Ovary (tissue), 9 donors: ENCODE measurements around the gene ST7L. TPM values are rescaled to one million over a fixed set of nuclear protein-coding genes. Genes with fewer than 3 reads are reported as not detected.
A peak's percentile ranks its signal among the peaks of the same experiment; 100 is the strongest.

ENCODE experiments used
- DNase-seq, 5 donors: peaks; one replicate each; pipeline ENCODE4 v3.0.0-alpha.2; 2019 to 2020
- H3K27ac ChIP-seq, 2 donors: fragments of 200-600 bp; one replicate each; pipeline versions ENCODE4 v1.5.1 to v1.8.0; 2019 to 2022
- H3K27me3 ChIP-seq: fragments of 200-600 bp; one replicate; pipeline ENCODE4 v1.8.0; 2022
- H3K36me3 ChIP-seq: fragments of 200-600 bp; sonication (generic); one replicate; pipeline ENCODE4 v1.5.1; 2019
- H3K4me1 ChIP-seq: one replicate; pipeline ENCODE4 v1.8.1; 2013; ENCODE audit warnings: mild to moderate bottlenecking, moderate library complexity; ENCODE audit not compliant: insufficient read depth
- H3K4me3 ChIP-seq: fragments of 200-600 bp; sonication (generic); one replicate; pipeline ENCODE4 v1.5.1; 2017
- H3K9me3 ChIP-seq, 2 donors: fragments of 200-600 bp in 1 of 2; sonication (generic) in 1 of 2; one replicate each; pipeline versions ENCODE4 v1.5.1 to v1.8.1; 2013 to 2019; ENCODE audit warnings: mild to moderate bottlenecking in 1 of 2, moderate library complexity in 1 of 2
- EP300 ChIP-seq: sonication (generic); formaldehyde crosslinking; IDR thresholded peaks from one replicate; pipeline ENCODE4 v1.6.1; 2017; ENCODE audit warnings: antibody characterized with exemption
- POLR2A ChIP-seq: fragments of 450-650 bp; IDR thresholded peaks from one replicate; pipeline ENCODE4 v1.6.1; 2017; ENCODE audit warnings: antibody characterized with exemption, mild to moderate bottlenecking, moderate library complexity
- WGBS, 3 donors: extraction: QIAGEN DNeasy Blood & Tissue Kit in 1 of 3; methylation state at CpG; one replicate each; pipeline versions ENCODE4 v1.1.5 to v1.1.7; 2013 to 2017; 5-methylcytosine and 5-hydroxymethylcytosine counted together
- intact Hi-C, 4 donors: fragments of 100-400 bp; cut with DNase I; formaldehyde crosslinking; loops; one replicate each; pipeline versions ENCODE4 v1.11.0 to v1.15.1; 2022 to 2023
- polyA plus RNA-seq, 2 donors: library from polyadenylated mRNA; stranded (reverse); fragments of 200-250 nt in 1 of 2; fragments of 350-450 nt in 1 of 2; fragmentation: Illumina TruSeq in 1 of 2; extraction: RNeasy Lipid Tissue Mini Kit (QIAGEN cat#74804) in 1 of 2; gene quantifications; one replicate each; pipeline ENCODE4 v1.2.3, GENCODE V29; 2013 to 2014
- total RNA-seq, 7 donors: library from RNA; depleted of rRNA in 2 of 7; stranded (reverse); fragments of >200 nt in 2 of 7; fragmentation: NEBNext Ultra II Directional in 3 of 7; extraction: Animal tissue kit (Norgen Biotek cat#: 25700) in 3 of 7; gene quantifications; one replicate each; pipeline versions ENCODE4 v1.1.0 to v1.2.4, GENCODE V29; 2016 to 2023
- TF ChIP-seq, protein P1 (sequence below), 3 donors: fragments of 450-650 bp in 2 of 3; fragments of 200-600 bp in 1 of 3; IDR thresholded peaks; one replicate each; pipeline versions ENCODE4 v1.5.1 to v1.8.0; 2016 to 2022; ENCODE audit warnings: antibody characterized with exemption in 3 of 3, mild to moderate bottlenecking in 1 of 3
- donor health status: DM: no; HTN: no; CAD: no; lungs with moderate emphysema.
- donor health status: DM: no; HTN: no; CAD: no.
- donor health status: Bipolar disorder and iron deficiency.
- donor health status: DM: yes; HTN: yes; CAD: no.
- donor health status: DM: no; HTN: no; CAD: no.
- donor health status: DM: yes; HTN: yes; CAD: no.

The ST7L gene
- total and polyA plus RNA-seq, 9 donors = 12.5 to 32.0 (median 22.3) TPM

DNA sequence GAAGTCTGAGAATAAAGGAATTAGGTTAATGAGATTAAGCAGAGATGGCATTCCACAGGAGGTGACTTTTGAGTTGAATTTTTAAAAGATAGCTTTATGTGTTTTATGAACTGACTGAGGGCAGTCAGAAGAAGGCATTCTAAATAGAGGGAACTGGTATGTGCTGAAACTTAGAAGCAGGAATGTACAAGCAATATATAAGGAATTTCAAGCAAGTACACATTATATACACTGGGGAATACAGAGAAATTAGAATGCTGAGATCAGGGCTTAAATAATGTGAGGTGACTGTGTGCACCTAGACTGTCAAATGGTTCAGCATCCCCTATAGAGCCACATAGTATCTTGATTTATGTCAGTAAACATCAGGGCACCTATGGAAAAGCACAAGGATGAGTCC is 90.9 kb downstream of the ST7L start:
- no peak overlapping the region for H3K27ac ChIP-seq
- H3K4me1 ChIP-seq = peaks cover 2% of the 10 kb centered on the region
- intact Hi-C loops = no loop called here
- TF ChIP-seq EP300 (no peak), POLR2A (no peak)
- TF ChIP-seq, protein P1, sequence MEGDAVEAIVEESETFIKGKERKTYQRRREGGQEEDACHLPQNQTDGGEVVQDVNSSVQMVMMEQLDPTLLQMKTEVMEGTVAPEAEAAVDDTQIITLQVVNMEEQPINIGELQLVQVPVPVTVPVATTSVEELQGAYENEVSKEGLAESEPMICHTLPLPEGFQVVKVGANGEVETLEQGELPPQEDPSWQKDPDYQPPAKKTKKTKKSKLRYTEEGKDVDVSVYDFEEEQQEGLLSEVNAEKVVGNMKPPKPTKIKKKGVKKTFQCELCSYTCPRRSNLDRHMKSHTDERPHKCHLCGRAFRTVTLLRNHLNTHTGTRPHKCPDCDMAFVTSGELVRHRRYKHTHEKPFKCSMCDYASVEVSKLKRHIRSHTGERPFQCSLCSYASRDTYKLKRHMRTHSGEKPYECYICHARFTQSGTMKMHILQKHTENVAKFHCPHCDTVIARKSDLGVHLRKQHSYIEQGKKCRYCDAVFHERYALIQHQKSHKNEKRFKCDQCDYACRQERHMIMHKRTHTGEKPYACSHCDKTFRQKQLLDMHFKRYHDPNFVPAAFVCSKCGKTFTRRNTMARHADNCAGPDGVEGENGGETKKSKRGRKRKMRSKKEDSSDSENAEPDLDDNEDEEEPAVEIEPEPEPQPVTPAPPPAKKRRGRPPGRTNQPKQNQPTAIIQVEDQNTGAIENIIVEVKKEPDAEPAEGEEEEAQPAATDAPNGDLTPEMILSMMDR (IDR thresholded peaks at IDR 0.05) = no peak
- no peaks in the 10 kb centered on the region for H3K36me3 ChIP-seq
- H3K4me3 ChIP-seq = no peak overlapping the region
- DNase-seq = no peak
- H3K27me3 ChIP-seq = no peaks in the 10 kb centered on the region
- no peaks in the 10 kb centered on the region for H3K9me3 ChIP-seq

DNA sequence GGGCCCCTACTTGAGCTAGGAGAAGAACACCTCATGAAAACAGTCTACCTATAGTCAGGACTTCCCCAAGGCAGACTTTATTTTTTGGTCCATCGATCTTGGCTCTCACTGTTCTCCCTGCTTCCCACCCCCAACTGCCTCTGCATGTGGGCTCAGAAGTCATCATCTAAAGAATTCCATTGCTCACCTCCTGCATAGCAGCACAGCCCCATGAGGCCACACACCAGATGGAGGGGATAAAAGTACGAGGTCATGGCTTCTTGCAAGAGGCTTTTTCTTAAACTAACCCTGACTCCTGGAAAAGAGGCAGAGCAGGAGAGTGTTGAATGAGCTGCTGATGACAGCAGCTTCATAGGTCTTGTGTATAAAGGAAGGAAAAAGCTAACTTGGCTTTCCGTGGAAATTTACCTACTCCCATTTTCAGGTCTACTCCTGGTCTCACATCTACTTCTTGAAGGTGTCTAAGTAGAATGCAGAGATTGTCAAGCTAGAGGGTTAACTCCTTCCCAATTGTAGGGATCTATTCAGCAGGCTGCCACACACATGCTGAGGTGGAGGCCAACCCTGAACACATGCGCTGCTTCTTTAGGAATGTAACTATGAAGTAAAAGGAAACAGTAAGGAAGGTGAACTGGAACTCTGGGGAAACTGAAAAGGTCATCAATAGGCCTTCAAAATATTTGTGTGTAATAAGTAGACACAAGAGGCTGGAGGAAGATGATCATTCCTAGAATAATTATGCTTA is 91.5 kb downstream of the ST7L start:
- H3K9me3 ChIP-seq = no peaks in the 10 kb centered on the region
- TF ChIP-seq POLR2A (no peak), EP300 (no peak)
- TF ChIP-seq, protein P1 (IDR thresholded peaks at IDR 0.05) = no peak
- no peak overlapping the region for H3K4me3 ChIP-seq
- no peak for DNase-seq
- H3K36me3 ChIP-seq = no peaks in the 10 kb centered on the region
- intact Hi-C loops = no loop called here
- peaks cover 2% of the 10 kb centered on the region for H3K4me1 ChIP-seq
- no peak overlapping the region for H3K27ac ChIP-seq
- 31 to 40% (median 39%) methylated on average over 4 of the region's 4 CpGs for WGBS, 3 donors
- no peaks in the 10 kb centered on the region for H3K27me3 ChIP-seq

DNA sequence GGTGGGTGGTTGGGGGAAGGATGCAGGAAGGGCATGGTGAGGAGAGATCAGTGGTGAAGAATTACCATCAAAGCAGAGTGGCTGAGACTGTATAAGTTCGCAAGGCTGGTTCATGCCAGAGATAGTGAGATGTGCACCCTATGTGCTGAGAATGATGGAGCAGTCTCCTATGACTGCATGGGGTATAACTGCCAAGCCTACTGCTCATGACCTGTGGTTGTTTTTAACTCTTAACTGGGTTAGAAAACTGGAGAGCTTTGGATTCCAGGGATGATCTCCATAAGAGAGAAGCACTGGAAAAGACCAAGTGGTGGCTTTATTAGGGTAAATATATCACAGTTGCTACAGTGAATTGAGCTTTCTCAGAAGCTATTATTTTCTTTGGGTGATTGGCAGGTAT is 94.0 kb downstream of the ST7L start:
- 76 to 91% (median 79%) methylated on average over 1 of the region's 1 CpG for WGBS, 3 donors
- TF ChIP-seq POLR2A (no peak), EP300 (no peak)
- TF ChIP-seq, protein P1 (IDR thresholded peaks at IDR 0.05) = no peak

DNA sequence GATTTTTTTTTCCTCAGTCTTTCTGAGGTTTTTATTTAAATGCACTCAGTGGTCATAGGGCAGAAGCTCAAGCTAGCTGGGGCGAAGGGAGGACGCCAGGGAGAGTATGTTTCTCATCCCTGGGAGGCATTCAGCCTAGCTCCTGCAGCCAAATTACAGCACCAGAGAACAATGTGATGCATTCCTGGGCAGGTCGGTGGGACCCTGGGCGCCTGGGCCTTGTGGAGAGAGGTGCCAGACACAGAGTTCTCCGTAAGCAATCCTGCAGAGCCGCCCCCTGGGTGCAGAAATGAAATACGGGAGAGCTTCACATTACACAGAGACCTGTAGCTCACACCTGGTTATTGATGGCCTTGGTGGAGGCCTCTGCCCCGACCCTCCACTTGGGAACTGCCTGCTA is 94.7 kb downstream of the ST7L start:
- TF ChIP-seq POLR2A = no peak
- TF ChIP-seq, protein P1 (IDR thresholded peaks at IDR 0.05) = no peak
- no peak for TF ChIP-seq EP300
- H3K27me3 ChIP-seq = no peaks in the 10 kb centered on the region
- 11 to 18% (median 11%) methylated on average over 8 of the region's 8 CpGs for WGBS, 3 donors

More for the DNA sequence above, 94.0 kb downstream of the ST7L start:
- DNase-seq = no peak
- intact Hi-C loops = no loop called here
- H3K4me3 ChIP-seq = no peak overlapping the region
- H3K36me3 ChIP-seq = no peaks in the 10 kb centered on the region
- no peaks in the 10 kb centered on the region for H3K9me3 ChIP-seq
- H3K27me3 ChIP-seq = no peaks in the 10 kb centered on the region
- peak overlapping the region in 1 of 2 donors; percentile 35 for H3K27ac ChIP-seq
- peaks cover 2% of the 10 kb centered on the region for H3K4me1 ChIP-seq

More for the DNA sequence above, 94.7 kb downstream of the ST7L start:
- no peaks in the 10 kb centered on the region for H3K36me3 ChIP-seq
- peak overlapping the region in 1 of 2 donors; percentile 43 for H3K27ac ChIP-seq
- H3K4me1 ChIP-seq = peaks cover 2% of the 10 kb centered on the region
- no peak overlapping the region for H3K4me3 ChIP-seq
- intact Hi-C loops = no loop called here
- DNase-seq = peak in 4 of 5 donors; percentile 55 to 84 (median 70)
- H3K9me3 ChIP-seq = no peaks in the 10 kb centered on the region
